ENCODE measurements around the gene PDGFRB.

Gene PDGFRB

DNA sequence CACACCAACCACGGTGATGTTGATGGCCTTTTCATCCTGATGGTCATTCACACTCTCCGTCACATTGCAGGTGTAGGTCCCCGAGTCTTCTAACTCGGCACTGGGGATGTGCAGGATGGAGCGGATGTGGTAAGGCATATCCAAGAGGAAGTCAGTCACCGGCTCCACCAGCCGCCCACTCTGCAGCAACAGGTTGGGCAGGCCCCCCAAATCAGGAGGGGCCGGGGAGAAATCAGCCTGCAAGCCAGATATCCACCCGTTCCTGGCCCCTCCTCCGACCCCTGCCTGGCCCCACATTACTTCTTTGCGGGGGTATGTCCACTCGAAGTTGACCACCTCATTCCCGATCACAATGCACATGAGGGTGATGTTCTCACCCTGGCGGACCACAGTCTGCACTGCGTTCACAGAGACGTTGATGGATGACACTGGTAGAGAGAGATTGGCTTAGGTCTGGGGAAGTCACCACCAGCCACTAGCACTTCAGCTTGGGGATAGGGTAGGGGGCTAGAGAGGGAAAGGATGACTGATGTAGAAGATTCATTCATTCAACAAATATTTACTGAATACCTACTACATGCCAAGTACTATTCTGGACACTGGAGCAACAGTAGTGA is 22.0 kb downstream of the PDGFRB start:
- DNase-seq (ENCODE audit: extremely low read depth in 1 of 2, low read depth in 1 of 2), result no peak

DNA sequence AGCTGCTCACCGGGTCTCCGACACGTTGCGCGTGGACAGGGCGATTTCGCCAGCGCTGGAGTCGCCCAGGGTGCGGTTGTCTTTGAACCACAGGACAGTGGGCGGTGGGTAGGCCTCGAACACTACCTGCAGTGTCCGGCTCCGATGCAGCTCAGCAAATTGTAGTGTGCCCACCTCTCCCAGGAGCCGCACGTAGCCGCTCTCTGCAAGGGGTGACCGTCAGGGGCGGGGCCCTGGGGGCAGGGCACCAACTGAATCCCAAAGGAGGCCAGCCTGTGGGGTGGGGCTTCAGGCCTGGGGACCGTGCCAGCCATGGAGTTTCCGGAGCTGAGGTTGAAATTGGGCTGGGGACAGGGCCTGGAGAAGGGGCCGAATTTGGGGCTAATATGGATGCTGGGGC is 22.9 kb downstream of the PDGFRB start:
- DNase-seq (ENCODE audit: extremely low read depth in 1 of 2, low read depth in 1 of 2), result no peak

DNA sequence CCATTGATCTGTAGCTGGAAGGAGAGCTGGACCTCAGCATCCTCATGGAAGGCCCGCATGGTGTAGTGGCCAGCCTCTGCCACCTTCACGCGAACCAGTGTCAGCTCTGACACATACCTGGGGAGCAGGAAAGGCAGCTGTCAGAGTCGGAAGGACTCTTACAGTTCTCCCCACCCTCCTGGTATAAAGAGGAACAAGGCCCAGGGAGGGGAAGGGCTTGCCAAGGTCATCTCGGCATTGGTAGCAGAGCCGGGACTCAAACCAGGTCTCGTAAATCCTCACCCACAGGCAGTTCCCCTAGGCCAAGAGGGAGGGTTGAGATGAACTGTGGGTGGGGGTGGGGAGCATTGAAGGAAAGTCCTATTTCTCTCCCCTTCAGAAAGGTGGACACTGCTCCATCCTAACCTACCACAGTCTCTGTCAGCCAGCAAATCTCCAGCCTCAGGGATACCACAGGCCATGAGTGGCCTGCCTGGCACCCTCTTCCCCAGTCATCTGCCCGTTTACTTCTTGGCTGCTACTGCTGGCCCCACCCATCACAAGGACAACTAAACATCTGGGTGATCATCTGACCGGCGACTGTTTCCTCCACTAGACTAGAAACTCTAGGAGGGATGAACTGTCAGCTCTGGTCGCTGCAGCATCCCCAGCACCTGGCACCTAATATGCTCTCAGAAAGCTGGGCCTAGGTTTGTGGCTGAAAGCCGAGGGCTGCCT is 23.5 kb downstream of the PDGFRB start:
- no peak for DNase-seq (ENCODE audit: extremely low read depth in 1 of 2, low read depth in 1 of 2)

GRCh38 chr5:150131461-150131860 is 24.2 kb downstream of the PDGFRB start:
- DNase-seq (ENCODE audit: extremely low read depth in 1 of 2, low read depth in 1 of 2), result no peak

DNA sequence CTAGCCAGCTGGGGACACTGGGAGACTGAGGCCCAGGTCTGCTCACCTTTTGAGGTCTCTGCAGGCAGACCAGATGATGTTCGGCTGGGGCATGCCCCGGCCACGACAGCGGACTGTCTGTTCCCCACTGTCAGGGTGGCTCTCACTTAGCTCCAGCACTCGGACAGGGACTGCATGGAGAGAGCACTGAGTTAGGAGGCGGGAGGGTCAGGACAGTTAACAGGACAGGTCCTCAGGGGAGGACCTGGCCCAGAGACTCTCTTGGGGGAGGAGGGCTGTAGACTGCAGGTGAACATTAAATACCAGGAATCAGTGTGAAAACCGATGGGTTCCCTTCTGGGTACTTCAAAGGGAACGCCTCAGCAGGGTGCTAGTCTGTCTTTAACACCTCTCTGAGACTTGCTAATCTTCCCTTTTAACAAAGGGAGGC is 25.1 kb downstream of the PDGFRB start:
- no peak for DNase-seq (ENCODE audit: extremely low read depth in 1 of 2, low read depth in 1 of 2)

DNA sequence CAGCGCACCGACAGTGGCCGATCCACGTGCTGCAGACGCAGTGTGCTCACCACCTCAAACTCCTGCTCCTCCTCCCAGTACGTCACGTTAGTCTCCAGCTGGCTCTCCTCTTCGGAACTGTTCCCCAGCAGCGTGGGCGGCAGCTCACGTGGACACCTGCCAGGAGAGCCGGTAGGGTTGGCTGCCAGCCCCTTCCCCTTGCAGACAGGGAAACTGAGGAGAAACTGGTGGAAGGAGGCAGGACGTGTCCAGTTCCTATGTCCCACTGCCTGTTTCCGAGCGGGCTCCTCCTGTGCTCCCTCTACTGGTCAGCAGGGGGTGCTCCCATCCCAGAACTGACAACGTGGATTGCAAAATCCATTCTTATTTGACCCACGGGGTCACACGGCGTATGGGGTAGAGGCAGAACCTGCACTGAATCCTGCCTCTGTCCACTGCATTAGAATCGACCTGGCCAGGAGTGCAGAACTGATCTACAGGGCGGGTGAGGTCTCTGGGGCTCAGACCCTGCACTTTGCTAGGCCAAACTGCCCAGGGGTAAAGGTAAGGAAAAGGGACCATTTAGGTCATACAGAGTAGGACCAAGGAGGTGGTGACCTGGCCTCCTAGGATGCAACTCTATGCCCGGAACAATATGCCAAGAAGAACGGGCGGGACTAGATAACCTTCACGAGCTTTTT is 25.7 kb downstream of the PDGFRB start:
- peak in 1 of 2 donors; percentile 38 for DNase-seq (ENCODE audit: extremely low read depth in 1 of 2, low read depth in 1 of 2)

GRCh38 chr5:150129454-150129812 is 26.2 kb downstream of the PDGFRB start:
- DNase-seq (ENCODE audit: extremely low read depth in 1 of 2, low read depth in 1 of 2), result no peak

DNA sequence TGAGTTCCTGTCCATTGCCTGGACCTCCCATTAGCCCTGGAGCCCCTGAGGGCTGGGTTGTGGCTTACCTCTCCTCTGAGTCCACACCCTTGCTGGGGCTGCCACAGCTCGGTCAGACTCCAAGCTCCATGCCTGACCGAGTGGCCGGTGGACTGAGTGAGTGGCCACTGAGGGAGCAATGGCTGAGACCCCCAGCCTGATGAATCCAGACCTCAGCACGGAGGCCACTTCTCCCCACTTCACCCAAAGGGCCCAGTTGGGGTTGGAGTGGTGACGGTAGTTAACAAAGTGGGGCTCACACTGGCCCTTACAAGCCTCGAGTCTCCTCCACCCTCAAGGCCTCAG is 28.8 kb downstream of the PDGFRB start:
- no peak for DNase-seq (ENCODE audit: extremely low read depth in 1 of 2, low read depth in 1 of 2)

- DNase-seq (ENCODE audit: extremely low read depth in 1 of 2, low read depth in 1 of 2), result no peak
Measured at GRCh38 chr5:150126199-150126920, 29.3 kb downstream of the PDGFRB start.

GRCh38 chr5:150125334-150125733 is 30.3 kb downstream of the PDGFRB start:
- DNase-seq (ENCODE audit: extremely low read depth in 1 of 2, low read depth in 1 of 2), result no peak

GRCh38 chr5:150124596-150124995 is 31.0 kb downstream of the PDGFRB start:
- DNase-seq (ENCODE audit: extremely low read depth in 1 of 2, low read depth in 1 of 2), result no peak

- no peak for DNase-seq (ENCODE audit: extremely low read depth in 1 of 2, low read depth in 1 of 2)
Measured at GRCh38 chr5:150124111-150124557, 31.5 kb downstream of the PDGFRB start.

- no peak for DNase-seq (ENCODE audit: extremely low read depth in 1 of 2, low read depth in 1 of 2)
Measured at GRCh38 chr5:150123542-150123941, 32.1 kb downstream of the PDGFRB start.

GRCh38 chr5:150122536-150123481 is 32.8 kb downstream of the PDGFRB start:
- no peak for DNase-seq (ENCODE audit: extremely low read depth in 1 of 2, low read depth in 1 of 2)

DNA sequence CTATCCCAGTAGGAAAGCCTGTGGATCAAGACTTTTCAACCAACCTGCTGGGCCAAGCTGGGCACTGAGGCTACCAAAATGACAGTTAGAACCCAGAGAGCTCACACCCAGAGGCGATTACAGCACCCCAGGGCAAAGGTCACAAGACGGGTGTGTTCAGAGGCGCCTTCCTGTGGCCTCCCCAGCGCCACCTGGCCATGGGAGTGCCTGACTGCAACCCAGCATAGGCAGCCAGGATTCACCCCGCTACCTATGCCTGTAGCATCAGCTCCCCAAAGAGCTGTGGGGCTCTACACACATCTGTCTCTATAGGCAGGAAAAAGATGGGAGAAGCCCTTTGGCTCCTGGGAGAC is 33.5 kb downstream of the PDGFRB start:
- peak; percentile 10 to 18 for DNase-seq (ENCODE audit: extremely low read depth in 1 of 2, low read depth in 1 of 2)

GRCh38 chr5:150121448-150122157 is 34.0 kb downstream of the PDGFRB start:
- DNase-seq (ENCODE audit: extremely low read depth in 1 of 2, low read depth in 1 of 2), result no peak

DNA sequence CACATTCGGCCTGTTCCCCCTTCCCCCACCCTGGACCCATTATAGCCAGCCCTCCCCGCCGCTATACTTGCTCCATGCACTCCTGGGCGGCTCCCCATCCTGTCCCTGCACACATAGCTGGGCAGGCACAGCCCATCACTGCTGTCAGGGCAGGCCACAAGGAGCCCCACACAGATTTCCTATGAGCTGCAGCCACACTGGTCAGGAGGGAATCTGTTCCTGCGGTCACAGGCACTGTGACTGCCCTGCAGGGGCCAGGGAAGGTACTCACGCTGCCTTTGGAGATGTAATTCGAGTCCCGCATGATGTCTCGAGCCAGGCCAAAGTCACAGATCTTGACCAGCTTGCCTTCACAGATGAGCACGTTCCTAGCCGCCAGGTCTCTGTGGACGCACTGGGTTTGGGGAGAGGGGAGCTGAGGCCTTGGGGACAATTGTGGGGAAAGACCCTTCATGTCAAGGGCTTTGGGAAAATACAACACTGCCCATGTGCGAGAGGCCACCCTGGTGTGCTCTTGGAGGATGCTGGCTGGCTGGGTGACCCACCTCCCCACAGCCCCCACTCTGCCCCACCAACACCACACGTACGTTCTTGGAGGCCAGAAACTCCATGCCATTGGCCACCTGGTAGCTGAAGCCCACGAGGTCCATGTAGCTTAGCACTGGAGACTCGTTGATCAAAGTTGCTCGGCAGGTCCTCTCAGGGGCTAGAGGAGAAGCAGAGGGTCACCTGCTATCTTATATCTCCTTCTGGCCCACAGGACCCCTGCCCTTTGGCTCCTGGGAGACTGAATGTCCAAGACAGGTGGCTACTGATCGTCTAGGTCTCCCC is 34.8 kb downstream of the PDGFRB start:
- DNase-seq (ENCODE audit: extremely low read depth in 1 of 2, low read depth in 1 of 2), result no peak

DNA sequence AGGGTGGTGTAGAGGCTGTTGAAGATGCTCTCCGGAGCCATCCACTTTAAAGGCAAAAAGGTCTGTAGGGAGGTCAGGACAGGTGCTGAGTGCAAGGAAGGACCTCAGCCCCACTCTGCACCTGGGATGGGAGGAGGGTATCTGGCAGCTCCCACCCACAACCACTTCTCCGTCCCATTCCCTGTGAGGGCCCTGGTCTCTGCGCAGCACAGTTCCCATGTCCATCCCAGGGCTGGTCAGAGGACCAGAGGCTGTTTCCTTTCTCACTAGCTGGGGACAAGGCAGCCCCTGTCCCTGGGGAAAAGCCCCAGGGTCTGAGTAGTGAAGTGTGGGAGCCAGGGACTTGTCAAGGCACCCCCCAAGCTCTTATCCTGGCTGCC is 35.6 kb downstream of the PDGFRB start:
- no peak for DNase-seq (ENCODE audit: extremely low read depth in 1 of 2, low read depth in 1 of 2)

DNA sequence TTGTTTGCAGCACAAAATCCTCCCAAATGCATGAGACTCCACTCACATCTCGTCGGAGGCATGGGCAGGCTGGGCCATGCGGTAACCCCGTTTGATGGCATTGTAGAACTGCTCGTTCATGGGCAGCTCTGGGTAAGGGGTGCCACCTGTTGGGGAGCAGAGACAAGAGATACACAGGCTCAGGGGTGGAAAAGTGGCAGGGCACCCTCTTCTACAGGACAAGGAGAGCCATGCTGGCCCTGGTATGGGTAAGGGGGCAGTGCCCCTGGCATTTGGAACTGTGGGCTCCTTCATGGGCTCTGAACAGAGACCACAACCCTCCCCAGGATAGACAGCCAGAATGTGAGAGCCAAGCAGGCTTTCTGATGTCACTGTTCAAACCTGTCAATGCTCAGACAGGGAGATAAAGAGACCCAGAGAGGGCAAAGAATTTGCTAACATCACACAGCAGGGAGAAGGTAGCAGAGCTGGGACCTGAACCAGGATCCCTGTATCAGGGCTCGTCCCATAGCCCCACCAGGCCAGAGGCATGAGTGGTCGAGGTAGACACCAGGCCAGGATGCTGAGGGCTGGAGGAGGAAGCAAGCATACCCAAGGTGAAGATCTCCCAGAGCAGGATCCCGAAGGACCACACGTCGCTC is 36.1 kb downstream of the PDGFRB start:
- no peak for DNase-seq (ENCODE audit: extremely low read depth in 1 of 2, low read depth in 1 of 2)
